Measurements from ENCODE around the gene MEF2D.

DNA sequence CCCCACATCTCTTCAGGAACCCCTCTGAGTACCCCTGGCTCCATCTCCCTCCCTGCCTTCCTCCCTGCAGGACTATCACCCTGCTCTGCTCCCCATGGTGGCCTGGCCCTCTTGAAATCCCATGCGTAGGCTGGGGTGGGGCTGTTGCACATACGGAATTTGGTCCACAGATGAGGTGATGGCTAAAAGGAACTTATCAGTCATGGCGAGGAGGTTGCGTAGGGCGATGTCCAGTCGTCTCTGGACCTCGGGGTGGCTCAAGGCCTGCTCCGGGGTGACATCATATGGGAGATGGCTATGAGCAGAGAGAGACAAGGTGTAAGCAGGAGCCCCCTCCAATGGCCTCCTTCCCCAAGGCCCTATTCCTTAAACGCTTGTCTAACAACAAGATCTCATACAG is 36.5 kb upstream of the MEF2D start:
- TF ChIP-seq, protein P1, sequence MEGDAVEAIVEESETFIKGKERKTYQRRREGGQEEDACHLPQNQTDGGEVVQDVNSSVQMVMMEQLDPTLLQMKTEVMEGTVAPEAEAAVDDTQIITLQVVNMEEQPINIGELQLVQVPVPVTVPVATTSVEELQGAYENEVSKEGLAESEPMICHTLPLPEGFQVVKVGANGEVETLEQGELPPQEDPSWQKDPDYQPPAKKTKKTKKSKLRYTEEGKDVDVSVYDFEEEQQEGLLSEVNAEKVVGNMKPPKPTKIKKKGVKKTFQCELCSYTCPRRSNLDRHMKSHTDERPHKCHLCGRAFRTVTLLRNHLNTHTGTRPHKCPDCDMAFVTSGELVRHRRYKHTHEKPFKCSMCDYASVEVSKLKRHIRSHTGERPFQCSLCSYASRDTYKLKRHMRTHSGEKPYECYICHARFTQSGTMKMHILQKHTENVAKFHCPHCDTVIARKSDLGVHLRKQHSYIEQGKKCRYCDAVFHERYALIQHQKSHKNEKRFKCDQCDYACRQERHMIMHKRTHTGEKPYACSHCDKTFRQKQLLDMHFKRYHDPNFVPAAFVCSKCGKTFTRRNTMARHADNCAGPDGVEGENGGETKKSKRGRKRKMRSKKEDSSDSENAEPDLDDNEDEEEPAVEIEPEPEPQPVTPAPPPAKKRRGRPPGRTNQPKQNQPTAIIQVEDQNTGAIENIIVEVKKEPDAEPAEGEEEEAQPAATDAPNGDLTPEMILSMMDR (IDR thresholded peaks at IDR 0.05; ENCODE audit: insufficient read depth, low read length): no peak
- TF ChIP-seq POLR2AphosphoS5 (IDR thresholded peaks at IDR 0.05; ENCODE audit: low read depth) (no peak), GABPA (IDR thresholded peaks at IDR 0.05; ENCODE audit: low read depth) (no peak), SPI1 (IDR thresholded peaks at IDR 0.05; ENCODE audit: borderline replicate concordance, low read depth) (no peak)
- TF ChIP-seq, protein P2, sequence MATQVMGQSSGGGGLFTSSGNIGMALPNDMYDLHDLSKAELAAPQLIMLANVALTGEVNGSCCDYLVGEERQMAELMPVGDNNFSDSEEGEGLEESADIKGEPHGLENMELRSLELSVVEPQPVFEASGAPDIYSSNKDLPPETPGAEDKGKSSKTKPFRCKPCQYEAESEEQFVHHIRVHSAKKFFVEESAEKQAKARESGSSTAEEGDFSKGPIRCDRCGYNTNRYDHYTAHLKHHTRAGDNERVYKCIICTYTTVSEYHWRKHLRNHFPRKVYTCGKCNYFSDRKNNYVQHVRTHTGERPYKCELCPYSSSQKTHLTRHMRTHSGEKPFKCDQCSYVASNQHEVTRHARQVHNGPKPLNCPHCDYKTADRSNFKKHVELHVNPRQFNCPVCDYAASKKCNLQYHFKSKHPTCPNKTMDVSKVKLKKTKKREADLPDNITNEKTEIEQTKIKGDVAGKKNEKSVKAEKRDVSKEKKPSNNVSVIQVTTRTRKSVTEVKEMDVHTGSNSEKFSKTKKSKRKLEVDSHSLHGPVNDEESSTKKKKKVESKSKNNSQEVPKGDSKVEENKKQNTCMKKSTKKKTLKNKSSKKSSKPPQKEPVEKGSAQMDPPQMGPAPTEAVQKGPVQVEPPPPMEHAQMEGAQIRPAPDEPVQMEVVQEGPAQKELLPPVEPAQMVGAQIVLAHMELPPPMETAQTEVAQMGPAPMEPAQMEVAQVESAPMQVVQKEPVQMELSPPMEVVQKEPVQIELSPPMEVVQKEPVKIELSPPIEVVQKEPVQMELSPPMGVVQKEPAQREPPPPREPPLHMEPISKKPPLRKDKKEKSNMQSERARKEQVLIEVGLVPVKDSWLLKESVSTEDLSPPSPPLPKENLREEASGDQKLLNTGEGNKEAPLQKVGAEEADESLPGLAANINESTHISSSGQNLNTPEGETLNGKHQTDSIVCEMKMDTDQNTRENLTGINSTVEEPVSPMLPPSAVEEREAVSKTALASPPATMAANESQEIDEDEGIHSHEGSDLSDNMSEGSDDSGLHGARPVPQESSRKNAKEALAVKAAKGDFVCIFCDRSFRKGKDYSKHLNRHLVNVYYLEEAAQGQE (IDR thresholded peaks at IDR 0.05; ENCODE audit: insufficient replicate concordance, low read depth): no peak

All from HL-60 (cell line).